A673 (cell line): ENCODE data around the gene DHRSX. TPM values are rescaled to one million over a fixed set of nuclear protein-coding genes. Genes with fewer than 3 reads are reported as not detected.

ENCODE experiments used
- BruUV-seq: library from RNA; stranded (reverse); fragments of 400-500 nt; replicated peaks from 2 replicates; lab custom pipeline; 2021; lab: Mats Ljungman, UMichigan
- CTCF ChIA-PET: fragments of 300-600 bp; sonication (Branson Sonifier 250); formaldehyde crosslinking; loops from one replicate; lab custom pipeline; 2022; ENCODE audit warnings: antibody characterized with exemption; lab: Charles Lee
- POLR2A ChIA-PET: fragments of 300-600 bp; sonication (Branson Sonifier 250); formaldehyde crosslinking; loops from one replicate; lab custom pipeline; 2022; ENCODE audit warnings: antibody characterized with exemption; ENCODE audit not compliant: low non-redundant PET; lab: Charles Lee
- DNase-seq: peaks from one replicate; pipeline ENCODE4 v3.0.0-alpha.2; 2015; ENCODE audit warnings: low spot score
- H3K27ac ChIP-seq: fragments of 200-600 bp; sonication (generic); 2 replicates; pipeline ENCODE4 v1.5.1; 2016; ENCODE audit warnings: mixed run types, low read depth, mild to moderate bottlenecking, mixed read lengths, antibody characterized with exemption, low read length; ENCODE audit not compliant: poor library complexity, severe bottlenecking
- H3K27me3 ChIP-seq: fragments of 200-600 bp; sonication (generic); replicated peaks from 2 replicates; pipeline ENCODE4 v1.6.1; 2017; ENCODE audit warnings: mixed run types, low read depth, mild to moderate bottlenecking, mixed read lengths, antibody characterized with exemption, low read length; ENCODE audit not compliant: insufficient read depth, poor library complexity
- H3K36me3 ChIP-seq: fragments of 200-600 bp; sonication (generic); 2 replicates; pipeline ENCODE4 v1.6.1; 2016; ENCODE audit warnings: mixed run types, mild to moderate bottlenecking, mixed read lengths, antibody characterized with exemption, low read length; ENCODE audit not compliant: insufficient read depth, poor library complexity, severe bottlenecking
- H3K4me1 ChIP-seq: fragments of 200-600 bp; sonication (generic); 2 replicates; pipeline ENCODE4 v1.6.1; 2017; ENCODE audit warnings: mixed run types, mild to moderate bottlenecking, mixed read lengths, antibody characterized with exemption, low read length; ENCODE audit not compliant: insufficient read depth, poor library complexity, severe bottlenecking
- H3K4me3 ChIP-seq: fragments of 200-600 bp; sonication (generic); 2 replicates; pipeline ENCODE4 v1.5.1; 2016; ENCODE audit warnings: low read depth, mixed run types, mild to moderate bottlenecking, mixed read lengths, low read length; ENCODE audit not compliant: poor library complexity, severe bottlenecking
- H3K9me3 ChIP-seq: fragments of 200-600 bp; sonication (generic); 2 replicates; pipeline ENCODE4 v1.6.1; 2016; ENCODE audit warnings: mixed run types, low read depth, mild to moderate bottlenecking, mixed read lengths, antibody characterized with exemption, low read length; ENCODE audit not compliant: poor library complexity, severe bottlenecking
- CTCF ChIP-seq: fragments of 300-800, 200-600 bp; sonication (generic); conservative IDR thresholded peaks from 2 replicates; pipeline ENCODE4 v1.5.1; 2017; ENCODE audit warnings: low read depth, mild to moderate bottlenecking, antibody characterized with exemption, low read length, moderate library complexity, mixed read lengths
- EZH2 ChIP-seq: fragments of 200-600 bp; sonication (generic); IDR thresholded peaks from 2 replicates; pipeline ENCODE4 v1.6.1; 2017; ENCODE audit warnings: borderline replicate concordance, low read depth, mild to moderate bottlenecking, mixed read lengths, antibody characterized with exemption, low read length; ENCODE audit not compliant: poor library complexity, severe bottlenecking
- intact Hi-C: fragments of 100-400 bp; cut with micrococcal nuclease; formaldehyde crosslinking; loops from one replicate; pipeline ENCODE4 v1.10.0; 2022; ENCODE audit not compliant: unreplicated experiment
- total RNA-seq: library from RNA; stranded (reverse); gene quantifications from 2 replicates; pipeline ENCODE4 v1.2.3, GENCODE V29; 2021

The DHRSX gene
- total RNA-seq, 1 experiment from 2014 or later = 30.2 TPM

GRCh38 chrX:2425286-2426071 is 75.3 kb downstream of the DHRSX start:
- Histone ChIP-seq H3K4me3 (no peak overlapping the region), H3K9me3 (no peaks in the 10 kb centered on the region), H3K4me1 (no peaks in the 10 kb centered on the region), H3K36me3 (no peaks in the 10 kb centered on the region), H3K27ac (no peak overlapping the region), H3K27me3 (no peaks in the 10 kb centered on the region)
- intact Hi-C loops = no loop called here
- ChIA-PET CTCF (no interaction called here), POLR2A (no interaction called here)
- DNase-seq = peak; percentile 35
- BruUV-seq = no TSS peak
- 0 out of 2 replicates have a peak, but pooled peaks have one; percentile 10 for TF ChIP-seq CTCF
- no peak for TF ChIP-seq EZH2

GRCh38 chrX:2424317-2424716 is 76.5 kb downstream of the DHRSX start:
- TF ChIP-seq EZH2 (no peak), CTCF (no peak)
- no TSS peak for BruUV-seq
- Histone ChIP-seq H3K9me3 (no peaks in the 10 kb centered on the region), H3K4me3 (no peak overlapping the region), H3K4me1 (no peaks in the 10 kb centered on the region), H3K36me3 (no peaks in the 10 kb centered on the region), H3K27ac (no peak overlapping the region), H3K27me3 (no peaks in the 10 kb centered on the region)
- POLR2A ChIA-PET = no interaction called here
- DNase-seq = no peak
- intact Hi-C loops = no loop called here
- CTCF ChIA-PET = no interaction called here

DNA sequence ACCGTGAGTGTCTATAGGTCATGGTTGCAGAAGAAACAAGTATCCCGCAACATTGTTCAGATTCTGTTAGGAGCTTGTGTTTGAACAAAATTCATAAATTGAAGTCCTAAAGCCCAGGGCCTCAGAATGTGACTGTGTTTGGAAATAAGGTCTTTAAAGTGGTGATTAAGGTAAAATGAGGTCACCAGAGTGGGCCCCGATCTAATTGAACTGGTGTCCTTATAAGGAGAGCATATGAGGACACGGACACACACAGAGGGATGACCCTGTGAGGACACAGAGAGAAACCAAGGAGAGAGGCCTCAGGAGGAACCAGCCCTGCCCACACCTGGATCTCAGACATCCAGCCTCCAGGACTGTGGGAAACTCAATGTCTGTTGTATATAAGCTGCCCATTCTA is 76.9 kb downstream of the DHRSX start:
- Histone ChIP-seq H3K4me1 (no peaks in the 10 kb centered on the region), H3K9me3 (no peaks in the 10 kb centered on the region), H3K36me3 (no peaks in the 10 kb centered on the region), H3K4me3 (no peak overlapping the region), H3K27me3 (no peaks in the 10 kb centered on the region), H3K27ac (no peak overlapping the region)
- TF ChIP-seq EZH2 (no peak), CTCF (no peak)
- BruUV-seq = no TSS peak
- DNase-seq = no peak
- ChIA-PET CTCF (no interaction called here), POLR2A (no interaction called here)
- intact Hi-C loops = no loop called here
